ENCODE measurements around the gene MRPL39. TPM values are rescaled to one million over a fixed set of nuclear protein-coding genes. Genes with fewer than 3 reads are reported as not detected.

The MRPL39 gene
- total RNA-seq, 1 experiment from 2014 or later, result 64.2 TPM

DNA sequence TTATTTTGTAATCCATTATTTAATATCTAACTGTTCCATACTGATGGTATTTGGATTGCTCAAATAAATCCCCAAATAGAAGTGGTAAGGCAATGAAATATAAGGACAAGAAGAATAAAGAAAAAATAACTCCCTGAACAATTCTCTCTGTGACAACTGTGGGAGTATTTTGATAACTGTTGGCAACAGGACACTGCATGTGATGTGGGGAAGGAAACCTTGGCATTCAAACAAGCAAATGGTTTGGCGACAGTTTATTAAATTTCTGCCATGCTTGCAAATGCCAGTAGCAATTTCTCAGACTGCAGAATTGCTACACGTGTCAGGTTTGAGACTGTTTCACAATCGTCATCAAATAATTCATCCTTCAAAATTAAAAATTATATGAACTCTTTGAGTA lies 8.6 kb upstream of the MRPL39 start:
- no peak for DNase-seq (ENCODE audit: extremely low read depth, low read depth)

DNA sequence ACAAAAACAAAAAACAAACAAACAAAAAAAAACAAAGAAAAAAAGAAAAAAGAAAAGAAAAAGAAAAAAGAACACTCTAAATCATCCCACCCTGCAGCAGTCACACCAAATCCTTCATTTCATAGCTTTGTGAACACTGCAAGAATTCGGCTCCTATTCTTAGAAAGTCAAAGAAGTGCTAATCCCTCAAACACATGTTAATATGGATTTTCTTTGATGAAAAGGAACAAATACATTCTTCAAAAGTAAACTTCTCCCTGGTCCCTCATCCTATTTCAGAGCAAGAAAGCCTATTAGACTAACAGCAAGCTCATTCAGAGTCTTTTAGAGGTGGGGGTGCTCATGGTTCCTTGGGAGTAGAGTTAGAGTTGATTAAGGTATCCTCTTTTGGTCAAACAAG lies 7.2 kb upstream of the MRPL39 start:
- DNase-seq (ENCODE audit: extremely low read depth, low read depth), result no peak

DNA sequence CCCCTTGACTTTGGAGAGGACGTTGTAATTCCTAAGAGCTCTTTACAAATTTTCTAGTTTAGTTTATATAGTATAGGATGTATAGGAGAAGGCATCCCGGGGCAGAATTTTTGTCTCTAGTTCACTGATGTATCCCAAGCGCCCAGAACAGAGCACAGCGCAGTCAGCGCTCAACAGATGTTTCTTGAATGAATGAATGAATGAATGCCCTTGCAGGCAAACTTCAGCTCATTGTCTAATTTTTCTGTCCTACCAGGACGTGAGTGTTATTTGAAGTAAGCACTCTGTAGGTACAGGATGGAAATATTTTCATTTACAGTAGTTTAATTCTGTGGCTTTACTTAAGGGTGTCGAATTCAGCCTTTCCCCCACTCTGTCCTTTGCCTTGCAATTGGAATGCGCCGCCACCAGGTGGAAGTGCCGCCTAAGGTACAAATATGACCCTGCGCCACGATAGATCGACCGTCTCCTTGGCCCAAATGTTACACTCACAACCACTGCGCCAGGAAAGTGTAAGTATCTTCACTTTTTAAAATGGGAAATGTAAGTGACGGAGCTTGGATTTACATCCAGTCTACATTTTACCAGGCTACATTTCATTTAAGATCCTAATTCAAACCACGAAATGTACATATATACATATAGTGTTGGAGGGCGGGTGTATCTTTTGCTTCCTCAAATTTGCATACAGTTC lies 910 bp upstream of the MRPL39 start:
- DNase-seq (ENCODE audit: extremely low read depth, low read depth), result peak; percentile 73

DNA sequence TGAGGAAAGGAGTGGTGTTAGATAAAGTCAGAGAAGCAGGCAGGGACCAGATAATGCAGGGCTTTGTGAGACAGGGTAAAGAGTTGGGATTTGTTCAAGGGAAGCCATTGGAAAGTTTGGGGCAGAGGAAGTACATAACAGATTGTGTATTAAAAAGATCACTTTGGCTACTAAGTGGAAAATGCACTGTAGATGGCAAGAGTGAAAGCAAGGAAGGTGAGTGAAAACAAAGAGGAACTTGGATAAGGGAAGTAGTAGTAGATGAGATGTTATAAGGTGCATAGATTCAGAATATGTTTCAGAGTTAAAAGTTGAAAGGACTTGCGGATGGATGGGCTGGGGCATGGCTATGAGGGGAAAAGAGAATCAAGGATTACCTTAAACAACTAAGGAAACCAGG lies 17.4 kb downstream of the MRPL39 start:
- no peak for DNase-seq (ENCODE audit: extremely low read depth, low read depth)

DNA sequence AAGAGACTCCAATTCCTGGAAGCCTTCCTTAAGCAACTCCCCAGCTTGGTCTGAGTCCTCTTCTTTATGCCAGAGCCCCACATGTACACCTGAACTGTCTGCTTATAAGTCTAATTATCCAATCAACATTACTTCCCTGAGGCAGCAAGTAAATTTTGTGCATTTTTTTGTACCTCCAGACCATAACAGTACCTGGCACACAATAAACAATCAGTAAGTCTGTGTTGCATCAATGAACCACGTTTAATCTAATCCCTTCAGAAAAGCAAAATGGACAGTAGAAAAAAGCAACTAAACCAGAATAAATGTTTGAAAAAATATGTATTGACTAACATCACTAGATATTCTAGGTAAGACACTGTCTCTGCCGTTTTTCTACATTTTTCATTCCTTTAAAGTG lies 20.5 kb downstream of the MRPL39 start:
- DNase-seq (ENCODE audit: extremely low read depth, low read depth), result no peak

DNA sequence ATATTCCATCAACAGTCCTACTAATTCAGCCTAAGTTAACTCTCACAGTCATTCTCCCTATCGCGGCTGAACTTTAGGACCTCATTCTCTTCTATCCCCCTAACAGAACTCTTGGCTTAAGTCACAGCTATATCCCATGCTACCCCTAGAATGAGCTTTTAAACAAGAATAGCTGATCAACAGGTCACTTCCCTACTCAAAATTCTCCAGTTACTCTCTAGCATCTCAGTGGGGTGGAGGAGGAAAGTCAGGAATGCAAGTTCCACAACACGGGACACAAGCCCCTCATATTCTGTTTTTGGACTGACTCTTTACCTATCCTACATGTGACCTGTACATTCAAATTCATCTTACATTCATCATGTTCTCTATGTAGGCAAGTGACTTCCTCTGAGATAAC lies 21.0 kb downstream of the MRPL39 start:
- DNase-seq (ENCODE audit: extremely low read depth, low read depth), result no peak

DNA sequence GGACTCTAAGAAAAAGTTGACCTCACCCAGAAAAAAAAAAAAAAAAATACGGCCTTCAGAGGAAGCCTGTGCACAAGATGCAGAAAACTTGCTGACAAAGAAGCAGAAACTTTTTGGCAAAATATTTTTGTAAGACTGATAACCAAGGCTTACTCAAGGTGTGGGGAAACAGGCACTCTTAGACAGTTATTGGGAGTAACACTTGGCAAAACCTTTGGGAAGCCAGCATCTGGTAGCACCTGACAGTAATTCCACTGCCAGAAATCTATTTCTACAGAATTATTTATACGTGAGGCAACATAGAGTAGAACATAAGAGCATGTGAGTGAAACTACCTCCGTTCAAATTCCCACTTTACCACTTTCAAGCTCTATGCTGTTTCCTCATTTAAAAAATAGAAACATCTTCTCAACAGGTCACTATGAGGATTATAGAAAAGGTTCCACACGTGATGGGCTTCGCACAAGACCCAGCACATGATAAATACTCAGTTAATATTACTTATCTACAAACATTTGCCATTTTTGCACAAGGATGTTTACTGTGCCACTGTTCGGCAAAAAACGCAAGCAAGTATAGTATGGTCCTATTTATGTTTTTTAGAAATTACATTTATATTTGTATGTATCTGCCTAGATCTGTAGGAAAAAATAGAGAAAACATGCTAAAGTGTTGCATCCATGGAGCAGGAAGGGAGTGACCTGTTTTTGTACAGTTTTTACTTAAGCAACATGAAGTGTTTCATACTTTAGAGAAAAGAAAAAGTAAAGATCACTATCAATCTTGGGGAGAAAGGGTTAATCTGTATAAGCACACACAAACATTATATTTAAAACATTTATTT lies 22.2 kb downstream of the MRPL39 start:
- no peak for DNase-seq (ENCODE audit: extremely low read depth, low read depth)

DNA sequence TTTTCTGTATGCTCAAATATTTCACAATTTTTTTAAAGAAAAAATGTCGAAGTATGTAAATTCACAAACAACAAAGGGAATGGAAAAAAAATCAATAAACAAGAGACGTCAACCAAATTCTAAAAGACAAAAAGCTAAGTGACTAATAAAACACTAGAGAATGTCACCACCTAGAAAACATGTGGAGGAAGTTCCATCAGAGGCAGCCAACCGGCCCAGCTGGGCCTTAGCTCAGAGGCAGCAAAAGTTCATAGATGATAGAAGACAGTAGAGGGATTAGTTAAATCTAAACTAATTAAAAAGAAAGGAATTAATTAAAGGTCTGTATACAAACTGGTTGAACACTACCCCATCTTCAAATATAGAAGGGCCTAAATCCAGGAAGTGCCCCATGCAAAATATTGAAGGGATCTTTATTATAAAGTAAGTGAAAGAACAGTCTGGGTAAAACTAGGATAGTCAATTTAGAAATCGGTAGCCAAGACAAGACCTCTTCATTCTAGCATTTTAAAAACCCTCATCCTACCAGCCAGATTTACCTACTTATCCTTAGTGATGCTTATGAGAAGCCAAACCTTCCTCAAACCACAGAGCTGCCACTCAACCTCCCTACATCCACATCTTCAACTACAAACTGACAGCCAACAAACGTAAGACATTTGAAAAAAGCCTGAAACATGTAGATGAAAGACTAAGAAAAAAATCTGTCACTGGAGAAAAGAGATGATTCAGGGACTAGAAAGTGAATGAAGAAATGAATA lies 23.7 kb downstream of the MRPL39 start:
- DNase-seq (ENCODE audit: extremely low read depth, low read depth), result no peak

DNA sequence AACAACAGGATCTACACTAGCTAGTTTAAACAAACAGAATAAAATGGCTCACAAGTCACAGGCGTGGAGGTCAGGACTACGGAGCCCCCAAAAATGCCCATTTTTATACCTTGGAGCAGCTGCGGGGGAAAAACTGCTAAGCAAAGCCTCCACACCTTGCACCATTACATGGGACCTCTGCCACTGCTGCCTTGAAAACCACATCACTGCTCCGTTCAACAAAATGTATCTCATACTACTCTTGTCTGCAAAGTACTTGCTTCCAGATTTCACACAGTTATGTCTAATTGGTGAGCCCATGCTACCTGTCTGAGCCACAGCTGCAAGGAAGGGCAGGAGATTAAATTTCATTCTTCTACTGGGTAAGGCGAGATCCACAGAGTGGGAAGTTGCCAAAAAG lies 24.4 kb downstream of the MRPL39 start:
- no peak for DNase-seq (ENCODE audit: extremely low read depth, low read depth)

DNA sequence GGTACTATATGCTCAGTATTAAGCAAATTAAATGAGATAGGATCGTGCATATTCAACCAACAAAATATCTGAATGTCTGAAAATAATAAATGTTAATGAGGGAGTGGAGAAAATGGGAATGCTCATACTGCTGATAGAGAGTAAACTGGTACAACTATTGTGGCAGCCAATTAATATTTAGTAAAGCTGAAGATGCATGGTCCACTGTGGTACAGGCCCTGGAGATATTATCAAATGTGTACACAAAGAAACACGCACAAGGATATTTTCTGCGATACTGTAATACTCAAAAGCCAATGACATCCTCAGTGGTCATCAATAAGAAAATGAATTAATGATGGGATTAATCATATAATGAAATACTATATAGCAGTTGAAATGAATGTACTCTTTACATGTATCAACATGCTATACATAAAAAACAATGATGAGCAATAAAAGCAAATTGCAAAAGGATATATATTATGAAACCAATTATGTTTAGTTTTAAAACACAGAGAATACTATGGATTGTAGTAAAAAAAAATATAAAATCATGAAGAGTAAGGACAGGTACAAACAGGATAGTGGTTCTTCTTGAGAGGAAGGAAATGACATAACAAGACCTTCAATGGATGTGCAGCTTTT lies 25.0 kb downstream of the MRPL39 start:
- DNase-seq (ENCODE audit: extremely low read depth, low read depth), result no peak

DNA sequence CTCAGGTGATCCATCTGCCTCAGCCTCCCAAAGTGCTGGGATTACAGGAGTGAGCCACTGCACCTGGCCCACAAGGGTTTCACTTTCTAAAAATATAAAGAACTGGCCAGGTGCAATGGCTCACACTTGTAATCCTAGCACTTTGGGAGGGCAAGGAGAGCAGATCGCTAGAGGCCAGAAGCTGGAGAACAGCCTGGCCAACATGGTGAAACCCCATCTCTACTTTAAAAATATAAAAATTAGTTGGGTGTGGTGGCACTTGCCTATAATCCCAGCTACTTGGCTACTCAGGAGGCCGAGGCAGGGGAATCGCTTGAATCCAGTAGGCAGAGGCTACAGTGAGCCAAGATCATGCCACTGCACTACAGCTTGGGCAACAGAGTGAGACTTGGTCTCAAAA lies 25.7 kb downstream of the MRPL39 start:
- no peak for DNase-seq (ENCODE audit: extremely low read depth, low read depth)

DNA sequence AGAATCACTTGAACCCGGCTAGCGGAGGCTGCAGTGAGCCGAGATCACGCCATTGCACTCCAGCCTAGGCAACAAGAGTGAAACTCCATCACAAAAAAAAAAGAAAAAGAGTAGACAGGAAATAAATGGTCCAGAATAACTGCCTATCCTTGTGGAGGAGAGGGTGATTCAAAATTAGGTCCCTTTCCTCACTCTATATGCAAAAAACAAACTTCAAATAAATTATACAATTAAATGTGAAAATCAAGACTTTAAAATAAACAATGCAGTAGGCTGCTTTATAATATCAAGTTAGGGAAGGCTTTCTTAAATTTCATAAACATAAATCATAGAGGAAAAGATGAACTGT lies 26.4 kb downstream of the MRPL39 start:
- DNase-seq (ENCODE audit: extremely low read depth, low read depth), result no peak

DNA sequence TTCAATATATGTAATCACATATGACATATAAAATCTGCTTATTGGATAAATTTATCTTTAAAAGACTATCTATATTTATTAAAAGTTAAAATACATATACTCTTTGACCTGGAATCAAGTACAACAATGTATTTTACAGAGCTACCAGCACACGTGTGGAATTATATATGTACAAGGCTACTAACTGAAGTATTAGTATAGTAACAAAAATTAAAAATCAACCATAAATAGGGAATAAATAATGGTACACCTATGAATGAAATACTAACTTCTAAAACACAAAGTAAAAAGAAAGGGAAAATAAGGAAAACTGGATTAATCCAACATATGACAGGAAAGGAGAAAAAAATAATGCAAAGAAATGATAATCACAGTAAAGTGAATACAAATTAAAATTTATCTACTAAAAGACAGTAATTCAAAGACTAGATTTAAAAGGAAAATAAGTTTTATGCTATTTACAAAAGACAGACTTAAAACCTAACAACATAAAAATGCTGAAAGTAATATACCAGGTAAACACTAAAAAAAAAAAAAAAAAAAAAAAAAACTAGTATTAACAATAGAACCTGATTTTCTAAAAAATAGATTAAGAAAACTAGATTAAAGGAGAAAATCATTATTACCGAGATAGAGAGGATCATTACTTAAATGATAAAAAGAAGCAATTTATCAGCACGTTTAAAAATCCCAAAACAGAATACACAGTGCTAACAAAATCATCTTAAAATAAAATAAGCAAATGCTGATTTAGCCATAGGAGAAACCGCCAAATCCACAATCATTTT lies 27.9 kb downstream of the MRPL39 start:
- DNase-seq (ENCODE audit: extremely low read depth, low read depth), result no peak

DNA sequence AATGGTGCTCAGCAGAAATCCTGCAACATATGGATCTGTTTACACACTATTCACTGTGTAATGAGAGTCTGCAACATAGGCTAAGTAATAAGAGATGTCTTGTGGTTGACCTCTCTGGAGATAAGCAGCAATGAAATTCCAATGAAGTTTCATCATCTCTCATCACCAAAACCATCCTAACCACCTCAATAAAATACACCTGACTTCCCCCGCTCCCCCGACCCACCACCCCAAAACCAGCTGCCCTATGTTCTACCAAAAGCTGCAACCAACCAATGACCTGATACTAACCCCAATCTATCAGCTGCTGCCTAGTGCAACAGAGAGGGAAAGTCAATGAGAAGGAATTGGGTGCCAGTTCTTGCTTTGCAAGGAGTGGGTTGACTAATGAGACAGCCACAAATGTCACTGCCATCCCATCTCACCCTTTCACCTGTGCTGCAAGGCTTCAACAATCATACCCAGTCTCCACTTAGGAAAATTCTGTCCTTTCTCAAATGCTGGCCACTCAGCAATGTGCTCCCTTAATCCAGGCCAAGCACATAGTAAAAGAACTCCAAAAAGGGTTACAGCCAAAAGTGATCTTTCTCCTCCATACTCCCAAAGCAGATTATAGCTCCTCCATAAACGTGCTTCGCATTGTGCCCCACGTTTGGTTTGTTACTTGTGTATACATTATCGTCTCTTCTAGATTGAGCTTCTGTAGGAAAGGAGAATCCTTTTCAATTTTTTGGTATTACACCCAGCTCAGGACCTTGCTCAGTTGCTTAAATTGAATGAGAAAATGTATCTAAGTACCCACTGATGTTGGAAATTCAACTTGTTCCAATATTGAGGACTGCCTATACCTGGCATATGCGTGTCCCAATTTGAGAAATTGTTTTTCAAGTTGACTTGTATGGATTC lies 29.0 kb downstream of the MRPL39 start:
- no peak for DNase-seq (ENCODE audit: extremely low read depth, low read depth)

DNA sequence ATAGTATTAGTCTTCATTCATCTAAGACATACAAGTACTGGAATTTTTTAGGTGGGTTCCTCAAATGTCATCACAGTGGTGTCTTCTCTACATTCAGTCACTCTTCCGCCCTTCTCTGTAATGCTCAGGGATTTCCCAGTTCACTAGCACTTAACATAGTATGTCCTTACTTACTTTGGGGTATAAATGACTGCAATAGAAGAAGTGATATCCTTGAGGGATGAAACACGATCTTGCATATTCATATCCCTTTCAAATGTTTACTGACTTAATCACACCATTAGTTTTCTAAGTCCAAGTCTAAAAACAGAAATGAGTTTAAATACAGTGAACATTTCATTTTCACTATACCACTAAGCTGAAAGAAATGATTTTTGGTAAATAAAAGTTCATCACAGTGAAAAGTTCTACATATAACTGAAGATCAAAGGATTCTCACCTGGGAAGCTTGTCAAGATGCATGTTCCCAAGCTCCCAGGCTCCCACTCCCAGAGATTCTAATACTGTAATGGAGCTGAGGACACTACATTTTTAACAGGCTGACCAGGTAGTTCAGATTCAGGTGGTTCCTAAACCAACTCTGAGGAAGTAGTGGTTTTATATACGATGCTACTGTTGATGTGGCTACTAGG lies 29.7 kb downstream of the MRPL39 start:
- DNase-seq (ENCODE audit: extremely low read depth, low read depth), result no peak

DNA sequence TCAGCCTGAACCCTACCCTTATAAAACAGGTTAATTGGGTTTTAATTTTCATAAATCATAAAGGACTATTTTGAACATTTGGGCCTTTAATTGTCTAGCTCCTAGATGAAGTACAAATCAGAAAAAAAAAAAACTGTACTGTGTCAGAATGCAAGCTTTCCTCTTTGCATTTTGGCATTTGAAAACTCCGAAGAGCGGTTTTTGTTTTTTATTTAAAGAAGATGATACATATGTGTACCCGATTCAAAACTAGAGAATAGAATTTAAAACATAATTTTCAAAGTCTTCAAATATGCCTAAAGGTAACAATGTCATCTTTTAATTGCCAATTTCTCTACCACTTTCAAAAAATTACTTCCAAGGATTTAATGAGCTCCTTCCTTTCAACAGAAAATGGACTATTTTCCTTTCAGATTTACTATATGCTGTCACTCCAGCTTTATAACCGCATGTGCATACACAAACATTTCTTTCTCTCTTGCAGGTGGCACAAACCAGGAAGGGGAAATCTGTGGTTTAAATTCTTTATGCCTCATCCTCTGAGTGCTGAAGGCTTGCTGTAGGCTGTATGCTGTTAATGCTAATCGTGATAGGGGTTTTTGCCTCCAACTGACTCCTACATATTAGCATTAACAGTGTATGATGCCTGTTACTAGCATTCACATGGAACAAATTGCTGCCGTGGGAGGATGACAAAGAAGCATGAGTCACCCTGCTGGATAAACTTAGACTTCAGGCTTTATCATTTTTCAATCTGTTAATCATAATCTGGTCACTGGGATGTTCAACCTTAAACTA lies 33.7 kb downstream of the MRPL39 start:
- DNase-seq (ENCODE audit: extremely low read depth, low read depth), result peak; percentile 21

DNA sequence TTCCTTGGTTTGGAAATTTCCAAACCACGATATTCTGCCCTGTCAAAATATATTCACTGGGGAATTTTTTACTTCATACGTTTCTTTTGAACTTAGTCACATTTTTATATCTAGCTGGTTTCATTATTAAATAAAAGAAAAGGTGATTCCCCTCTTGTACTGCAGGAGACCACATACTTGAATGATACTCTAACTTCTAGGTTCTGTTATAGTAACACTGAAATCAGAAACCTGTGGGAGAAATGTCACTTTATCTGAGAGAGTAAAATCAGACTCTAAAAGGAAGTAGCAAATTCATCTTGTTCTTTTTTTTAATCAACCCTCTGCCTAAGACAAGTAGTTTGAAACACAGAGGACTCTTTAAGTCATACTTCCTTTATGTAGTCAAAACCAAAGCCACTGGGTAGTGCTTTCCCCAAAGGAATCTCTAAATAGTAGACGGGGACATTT lies 34.4 kb downstream of the MRPL39 start:
- no peak for DNase-seq (ENCODE audit: extremely low read depth, low read depth)

DNA sequence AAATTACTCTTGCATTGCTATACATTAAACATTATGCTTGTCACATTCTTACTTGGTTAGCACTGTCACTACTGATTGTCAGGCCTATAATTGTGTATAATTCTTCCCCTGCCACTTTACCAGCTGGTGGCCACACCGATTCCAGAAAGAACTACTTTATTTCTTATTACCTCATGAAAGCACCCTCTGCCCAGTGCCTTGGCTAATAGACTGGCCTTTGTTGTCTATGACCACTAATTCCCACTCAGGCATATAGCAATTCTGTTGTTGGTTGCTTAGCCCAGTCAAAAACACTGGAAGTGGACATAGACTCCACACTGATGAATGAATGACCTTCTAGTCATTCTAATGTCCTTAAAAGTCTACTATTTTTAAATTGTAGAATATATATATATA lies 35.6 kb downstream of the MRPL39 start:
- DNase-seq (ENCODE audit: extremely low read depth, low read depth), result no peak
